Fibroblast of villous mesenchyme (primary cell): ENCODE measurements around the gene SERPINA12. TPM values are rescaled to one million over a fixed set of nuclear protein-coding genes. Genes with fewer than 3 reads are reported as not detected.

Source experiments
- DNase-seq: peaks from one replicate; pipeline ENCODE4 v3.0.0-alpha.2; 2010; ENCODE audit warnings: low read depth
- H3K4me3 ChIP-seq: 2 replicates; pipeline ENCODE4 v1.5.1; 2011; ENCODE audit warnings: low read depth, mild to moderate bottlenecking, low read length
- total RNA-seq: library from RNA; depleted of rRNA; stranded (reverse); fragments of >200 nt; gene quantifications from 2 replicates; pipeline ENCODE4 v1.2.3, GENCODE V29; 2012
- TF ChIP-seq, protein P1 (sequence below): IDR thresholded peaks from 2 replicates; pipeline ENCODE4 v1.5.1; 2012; ENCODE audit warnings: low read depth, mild to moderate bottlenecking, low read length; ENCODE audit not compliant: insufficient read depth

The SERPINA12 gene
- total RNA-seq, 1 donor, result not detected

DNA sequence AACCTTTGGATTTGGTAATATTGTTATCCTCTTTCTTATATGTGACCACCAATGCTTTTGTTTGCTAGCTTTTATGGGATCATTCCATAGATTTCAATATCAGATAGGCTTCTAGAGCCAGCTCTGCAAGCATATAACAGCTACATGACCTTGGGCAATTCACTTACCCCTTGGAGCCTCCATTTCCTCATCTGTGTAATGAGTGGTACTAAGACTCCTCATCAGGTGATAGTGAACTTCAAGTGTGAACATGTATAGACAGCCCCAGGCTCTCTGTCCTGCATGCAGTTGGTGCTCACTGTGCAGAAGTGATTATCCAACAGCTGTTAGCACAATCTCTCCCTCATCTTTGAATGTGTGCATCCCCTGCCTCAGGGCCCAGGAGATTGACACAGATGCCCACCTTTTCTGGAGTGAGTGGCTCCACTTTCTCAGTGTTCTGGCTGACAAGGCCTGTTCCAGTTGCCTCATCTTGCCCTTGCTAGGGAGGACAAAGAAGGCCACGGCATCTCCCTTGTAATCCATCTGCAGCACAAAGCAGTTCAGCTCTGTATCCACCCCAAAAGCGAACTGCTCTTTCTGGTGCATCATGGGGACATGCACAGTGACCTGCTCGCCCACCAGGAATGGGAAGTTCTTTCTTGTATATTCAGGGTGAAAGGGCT is 42.4 kb downstream of the SERPINA12 start:
- TF ChIP-seq, protein P1, sequence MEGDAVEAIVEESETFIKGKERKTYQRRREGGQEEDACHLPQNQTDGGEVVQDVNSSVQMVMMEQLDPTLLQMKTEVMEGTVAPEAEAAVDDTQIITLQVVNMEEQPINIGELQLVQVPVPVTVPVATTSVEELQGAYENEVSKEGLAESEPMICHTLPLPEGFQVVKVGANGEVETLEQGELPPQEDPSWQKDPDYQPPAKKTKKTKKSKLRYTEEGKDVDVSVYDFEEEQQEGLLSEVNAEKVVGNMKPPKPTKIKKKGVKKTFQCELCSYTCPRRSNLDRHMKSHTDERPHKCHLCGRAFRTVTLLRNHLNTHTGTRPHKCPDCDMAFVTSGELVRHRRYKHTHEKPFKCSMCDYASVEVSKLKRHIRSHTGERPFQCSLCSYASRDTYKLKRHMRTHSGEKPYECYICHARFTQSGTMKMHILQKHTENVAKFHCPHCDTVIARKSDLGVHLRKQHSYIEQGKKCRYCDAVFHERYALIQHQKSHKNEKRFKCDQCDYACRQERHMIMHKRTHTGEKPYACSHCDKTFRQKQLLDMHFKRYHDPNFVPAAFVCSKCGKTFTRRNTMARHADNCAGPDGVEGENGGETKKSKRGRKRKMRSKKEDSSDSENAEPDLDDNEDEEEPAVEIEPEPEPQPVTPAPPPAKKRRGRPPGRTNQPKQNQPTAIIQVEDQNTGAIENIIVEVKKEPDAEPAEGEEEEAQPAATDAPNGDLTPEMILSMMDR, result no peak
- DNase-seq, result no peak
- H3K4me3 ChIP-seq, result no peak overlapping the region

DNA sequence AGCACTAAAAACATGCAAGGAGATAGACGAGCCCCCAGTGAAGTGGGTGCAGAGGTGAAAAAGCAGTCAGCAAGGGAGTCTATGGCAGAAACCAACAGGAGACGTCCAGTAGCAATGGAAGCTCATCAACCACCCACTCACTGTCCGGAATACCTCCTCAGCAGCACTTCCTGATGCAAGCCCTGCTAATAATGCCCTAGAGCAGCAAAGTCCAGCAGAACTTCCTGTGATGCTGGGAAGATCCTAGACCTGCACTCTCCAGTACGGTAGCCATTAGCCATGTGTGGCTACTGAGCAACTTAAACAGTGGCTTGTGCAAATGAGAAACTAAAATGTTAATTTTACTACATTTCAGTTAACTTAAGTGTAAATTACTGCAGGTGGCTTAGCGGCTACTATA is 44.2 kb downstream of the SERPINA12 start:
- TF ChIP-seq, protein P1, result no peak
- no peak for DNase-seq
- no peak overlapping the region for H3K4me3 ChIP-seq

DNA sequence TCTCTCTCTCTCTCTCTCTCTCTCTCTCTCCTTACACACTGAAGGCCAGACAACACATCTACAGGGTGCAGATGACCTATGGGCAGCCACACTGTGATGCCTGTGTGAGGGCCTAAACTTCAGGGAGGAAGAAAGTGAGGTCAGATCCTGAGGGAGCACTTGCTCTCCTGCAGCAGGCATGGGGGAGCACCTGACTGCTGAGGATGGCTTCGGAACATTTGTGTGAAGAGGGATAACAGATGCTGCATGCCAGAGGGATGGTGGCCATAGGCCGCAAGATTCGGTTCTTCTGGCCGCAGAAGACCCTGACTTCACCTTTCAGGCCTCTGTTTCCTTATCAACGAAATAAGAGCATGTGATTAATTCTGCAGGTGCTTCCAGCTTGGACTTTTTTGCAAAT is 45.0 kb downstream of the SERPINA12 start:
- TF ChIP-seq, protein P1, result no peak
- no peak for DNase-seq

DNA sequence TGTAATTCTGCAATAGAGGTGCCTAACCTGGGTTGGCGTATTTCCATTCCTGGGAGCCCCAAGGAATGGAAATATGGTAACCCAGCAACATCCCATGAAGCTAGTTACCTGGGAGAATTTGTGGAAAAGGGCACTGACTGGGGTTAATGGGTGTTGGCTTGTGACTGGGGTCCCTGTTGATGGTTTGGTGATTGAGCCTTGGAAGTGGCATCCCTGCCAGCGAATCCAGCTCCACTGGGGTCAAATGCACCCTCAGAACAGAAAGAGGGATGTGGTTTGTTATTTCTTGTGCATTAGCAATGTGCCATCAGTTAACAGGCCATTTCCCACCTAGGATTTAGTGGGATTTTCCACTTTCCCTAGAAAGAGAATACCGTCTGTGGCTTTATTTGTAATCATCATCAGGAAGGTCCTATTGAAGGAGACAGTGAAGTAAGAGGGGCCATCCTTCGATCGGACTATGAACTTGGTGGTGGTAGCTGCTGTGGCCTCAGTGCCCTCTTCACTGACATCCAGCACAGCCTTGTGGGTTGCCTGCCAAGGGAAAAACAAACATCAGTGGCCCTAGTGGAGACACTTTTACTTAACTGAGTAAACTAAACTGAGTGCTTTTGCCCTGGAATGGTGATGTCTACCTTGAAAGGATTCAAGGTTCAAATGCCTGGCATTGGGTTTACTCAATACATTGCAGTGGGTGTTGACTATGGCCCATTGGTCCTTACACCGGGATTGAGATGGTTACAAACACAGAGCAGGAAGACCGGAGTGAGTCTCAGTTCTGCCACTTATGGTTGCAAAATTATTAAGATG is 46.3 kb downstream of the SERPINA12 start:
- TF ChIP-seq, protein P1, result no peak
- DNase-seq, result no peak
- H3K4me3 ChIP-seq, result no peak overlapping the region

More for the DNA sequence above, 45.0 kb downstream of the SERPINA12 start:
- no peak overlapping the region for H3K4me3 ChIP-seq

DNA sequence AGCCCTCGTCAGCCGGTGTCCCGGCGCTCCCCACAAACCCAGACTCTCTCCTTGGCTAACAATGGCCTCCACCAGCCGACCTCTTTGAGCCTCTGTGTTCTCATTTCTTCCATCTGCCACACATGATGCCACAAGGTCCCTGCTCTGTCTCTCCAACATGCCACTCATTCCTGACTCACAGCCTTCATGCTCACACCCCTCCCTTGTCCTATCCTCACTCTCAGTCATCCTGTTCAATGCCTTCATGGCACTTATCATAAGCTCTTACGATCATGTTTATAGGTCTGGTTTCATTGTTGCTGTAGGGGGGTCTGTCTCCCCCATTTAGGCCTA is 47.1 kb downstream of the SERPINA12 start:
- no peak for DNase-seq
- TF ChIP-seq, protein P1, result no peak

GRCh38 chr14:94461526-94462218 is 47.6 kb downstream of the SERPINA12 start:
- no peak overlapping the region for H3K4me3 ChIP-seq
- TF ChIP-seq, protein P1, result no peak
- no peak for DNase-seq

More for the DNA sequence above, 47.1 kb downstream of the SERPINA12 start:
- H3K4me3 ChIP-seq, result no peak overlapping the region
